Loucy (cell line): ENCODE measurements around the gene HDAC10.

Source experiments
- H2AFZ ChIP-seq: fragments of 200-600 bp; sonication (generic); 2 replicates; pipeline ENCODE4 v1.6.0; 2016; ENCODE audit warnings: antibody characterized with exemption, mild to moderate bottlenecking, low read length, moderate library complexity
- H3F3A ChIP-seq: fragments of 200-600 bp; 2 replicates; pipeline ENCODE4 v1.6.0; 2016; ENCODE audit warnings: antibody characterized with exemption, low read depth, mild to moderate bottlenecking
- H3K27me3 ChIP-seq: fragments of 200-600 bp; sonication (generic); 2 replicates; pipeline ENCODE4 v1.6.1; 2014; ENCODE audit warnings: low read length, mild to moderate bottlenecking; ENCODE audit not compliant: insufficient read depth, poor library complexity, severe bottlenecking
- H3K36me3 ChIP-seq: fragments of 200-600 bp; sonication (generic); 2 replicates; pipeline ENCODE4 v1.6.1; 2016; ENCODE audit warnings: low read length; ENCODE audit not compliant: insufficient read depth
- H3K4me1 ChIP-seq: fragments of 200-600 bp; sonication (generic); 2 replicates; pipeline ENCODE4 v1.5.1; 2014; ENCODE audit warnings: low read length, mild to moderate bottlenecking; ENCODE audit not compliant: insufficient read depth, poor library complexity, severe bottlenecking
- H3K4me2 ChIP-seq: fragments of 200-600 bp; sonication (generic); 2 replicates; pipeline ENCODE4 v1.6.0; 2014; ENCODE audit warnings: antibody characterized with exemption, low read length, low read depth, mild to moderate bottlenecking; ENCODE audit not compliant: poor library complexity, severe bottlenecking
- H3K4me3 ChIP-seq: fragments of 200-600 bp; sonication (generic); 2 replicates; pipeline ENCODE4 v1.5.1; 2014; ENCODE audit warnings: low read length, mild to moderate bottlenecking, mixed read lengths; ENCODE audit not compliant: poor library complexity, severe bottlenecking
- H3K79me2 ChIP-seq: fragments of 200-600 bp; sonication (generic); 2 replicates; pipeline ENCODE4 v1.6.1; 2014; ENCODE audit warnings: low read length; ENCODE audit not compliant: insufficient read depth
- H3K9ac ChIP-seq: fragments of 200-600 bp; sonication (generic); 2 replicates; pipeline ENCODE4 v1.6.0; 2014; ENCODE audit warnings: mild to moderate bottlenecking, low read depth, low read length, moderate library complexity; ENCODE audit not compliant: poor library complexity, severe bottlenecking
- H3K9me2 ChIP-seq: fragments of 200-600 bp; sonication (generic); replicated peaks from 2 replicates; pipeline ENCODE4 v1.6.1; 2016; ENCODE audit warnings: low read depth, low read length, mixed read lengths
- H3K9me3 ChIP-seq: fragments of 200-600 bp; sonication (generic); 2 replicates; pipeline ENCODE4 v1.6.1; 2014; ENCODE audit warnings: mild to moderate bottlenecking, antibody characterized with exemption, low read length, low read depth; ENCODE audit not compliant: insufficient read depth
- H4K20me1 ChIP-seq: fragments of 200-600 bp; sonication (generic); 2 replicates; pipeline ENCODE4 v1.6.0; 2014; ENCODE audit warnings: antibody characterized with exemption, low read length, mild to moderate bottlenecking; ENCODE audit not compliant: insufficient read depth, poor library complexity, severe bottlenecking
- CTCF ChIP-seq: fragments of 200-600 bp; sonication (generic); conservative IDR thresholded peaks from 2 replicates; pipeline ENCODE4 v1.5.1; 2014; ENCODE audit warnings: mild to moderate bottlenecking, antibody characterized with exemption, low read length
- EZH2phosphoT487 ChIP-seq: fragments of 200-600 bp; IDR thresholded peaks from 2 replicates; pipeline ENCODE4 v1.6.1; 2018; ENCODE audit warnings: antibody characterized with exemption, mild to moderate bottlenecking, moderate library complexity, borderline replicate concordance

HDAC10 gene

GRCh38 chr22:50246242-50247175, 4.6 kb downstream of the HDAC10 start:
- H3K36me3 ChIP-seq: no peaks in the 10 kb centered on the region
- peaks cover 38% of the 10 kb centered on the region for H4K20me1 ChIP-seq
- H3K9me2 ChIP-seq: no peaks in the 10 kb centered on the region
- no peaks in the 10 kb centered on the region for H3K9me3 ChIP-seq
- TF ChIP-seq EZH2phosphoT487 (no peak), CTCF (no peak; the same call in 1 of the 2 replicates)
- H3K27me3 ChIP-seq: no peaks in the 10 kb centered on the region
- H2AFZ ChIP-seq: no peak overlapping the region
- H3K4me2 ChIP-seq: peak overlapping the region; percentile 93
- H3F3A ChIP-seq: no peaks in the 10 kb centered on the region
- H3K9ac ChIP-seq: peak overlapping the region; percentile 80
- H3K79me2 ChIP-seq: peaks cover 56% of the 10 kb centered on the region
- H3K4me1 ChIP-seq: peaks cover 35% of the 10 kb centered on the region
- peak overlapping the region; percentile 93 for H3K4me3 ChIP-seq

GRCh38 chr22:50245214-50246072, 5.6 kb downstream of the HDAC10 start:
- H2AFZ ChIP-seq: peak overlapping the region; percentile 89

More at GRCh38 chr22:50245214-50246072, 5.6 kb downstream of the HDAC10 start:
- H3K4me3 ChIP-seq: peak overlapping the region; percentile 93
- peaks cover 66% of the 10 kb centered on the region for H3K79me2 ChIP-seq
- H3K9ac ChIP-seq: peak overlapping the region; percentile 80
- H3K27me3 ChIP-seq: no peaks in the 10 kb centered on the region
- H3F3A ChIP-seq: no peaks in the 10 kb centered on the region
- no peaks in the 10 kb centered on the region for H3K9me2 ChIP-seq
- H3K4me1 ChIP-seq: peaks cover 38% of the 10 kb centered on the region
- peak overlapping the region; percentile 93 for H3K4me2 ChIP-seq
- H3K36me3 ChIP-seq: no peaks in the 10 kb centered on the region
- H4K20me1 ChIP-seq: peaks cover 37% of the 10 kb centered on the region
- no peak for TF ChIP-seq EZH2phosphoT487
- no peak for TF ChIP-seq CTCF
- no peaks in the 10 kb centered on the region for H3K9me3 ChIP-seq
